Endodermal cell (in vitro differentiated cells): ENCODE results near the gene LRRC49. TPM values are rescaled to one million over a fixed set of nuclear protein-coding genes. Genes with fewer than 3 reads are reported as not detected.
"Not testable (repeated sequence)": the region's sequence is repeated elsewhere in the genome, so short reads cannot be mapped to it uniquely, and the experiment has no call there.

Source experiments
- DNase-seq: peaks from one replicate; pipeline ENCODE4 v3.0.0-alpha.2; 2017
- H3K27ac ChIP-seq: 2 replicates; pipeline ENCODE4 v1.5.1; 2013; ENCODE audit warnings: mild to moderate bottlenecking, low read depth, low read length, moderate library complexity
- H3K27me3 ChIP-seq: 2 replicates; pipeline ENCODE4 v1.6.1; 2013; ENCODE audit warnings: mild to moderate bottlenecking, low read length, moderate library complexity; ENCODE audit not compliant: insufficient read depth, control insufficient read depth, poor library complexity, severe bottlenecking
- H3K36me3 ChIP-seq: 2 replicates; pipeline ENCODE4 v1.7.0; 2013; ENCODE audit warnings: mild to moderate bottlenecking, low read length, moderate library complexity; ENCODE audit not compliant: control insufficient read depth, insufficient read depth
- H3K4me1 ChIP-seq: one replicate; pipeline ENCODE4 v1.7.0; 2013; ENCODE audit warnings: low read length; ENCODE audit not compliant: control insufficient read depth, insufficient read depth
- H3K4me3 ChIP-seq: 2 replicates; pipeline ENCODE4 v1.5.1; 2013; ENCODE audit warnings: mild to moderate bottlenecking, low read length, moderate library complexity
- H3K9ac ChIP-seq: 2 replicates; pipeline ENCODE4 v1.6.1; 2013; ENCODE audit warnings: mild to moderate bottlenecking, low read length, moderate library complexity; ENCODE audit not compliant: poor library complexity, severe bottlenecking; ENCODE audit errors: extremely low read depth
- H3K9me3 ChIP-seq: 2 replicates; pipeline ENCODE4 v1.6.1; 2013; ENCODE audit warnings: mild to moderate bottlenecking, low read length, moderate library complexity; ENCODE audit not compliant: control insufficient read depth
- H3K27ac Mint-ChIP-seq: 2 replicates; pipeline ENCODE4 v1.8.0; 2020; ENCODE audit warnings: mixed read lengths
- H3K27me3 Mint-ChIP-seq: 2 replicates; pipeline ENCODE4 v1.8.0; 2021; ENCODE audit warnings: mild to moderate bottlenecking, mixed read lengths; ENCODE audit not compliant: insufficient read depth
- H3K36me3 Mint-ChIP-seq: 2 replicates; pipeline ENCODE4 v1.8.0; 2020; ENCODE audit warnings: low read depth, mixed read lengths
- H3K4me1 Mint-ChIP-seq: 2 replicates; pipeline ENCODE4 v1.8.0; 2020; ENCODE audit warnings: mixed read lengths
- H3K4me3 Mint-ChIP-seq: 2 replicates; pipeline ENCODE4 v1.8.0; 2020; ENCODE audit warnings: mild to moderate bottlenecking, moderate library complexity, mixed read lengths
- H3K9me3 Mint-ChIP-seq: 2 replicates; pipeline ENCODE4 v1.8.0; 2020; ENCODE audit warnings: mild to moderate bottlenecking, mixed read lengths
- CTCF ChIP-seq: fragments of 200-600 bp; sonication (generic); conservative IDR thresholded peaks from 2 replicates; pipeline ENCODE4 v1.5.0; 2021; ENCODE audit warnings: antibody characterized with exemption, mild to moderate bottlenecking
- WGBS, 2 experiments: methylation state at CpG; one replicate each; pipeline versions ENCODE4 v1.1.5 to v1.1.7; 2013; ENCODE audit warnings: missing lambda C conversion rate in 2 of 2, mixed read lengths in 1 of 2; ENCODE audit not compliant: insufficient coverage in 1 of 2, insufficient read length in 1 of 2; 5-methylcytosine and 5-hydroxymethylcytosine counted together
- total RNA-seq, 2 donors: library from RNA; stranded (reverse); fragmentation: NEBNext Ultra II Directional in 1 of 2; extraction: Animal tissue kit (Norgen Biotek cat#: 25700) in 1 of 2; gene quantifications; 2 replicates in 1 of 2; 3 replicates in 1 of 2; pipeline ENCODE4 v1.2.1, GENCODE V29; 2021

LRRC49 gene
- total RNA-seq, 2 donors from 2014 or later, result 6.6 to 10.7 TPM

- Mint-ChIP-seq H3K4me1 (peaks cover 15% of the 10 kb centered on the region), H3K27me3 (peaks cover 8% of the 10 kb centered on the region), H3K9me3 (no peaks in the 10 kb centered on the region), H3K4me3 (no peak overlapping the region), H3K27ac (no peak overlapping the region), H3K36me3 (peaks cover 6% of the 10 kb centered on the region)
- no peak overlapping the region for H3K27ac ChIP-seq
- H3K27me3 ChIP-seq, result no peaks in the 10 kb centered on the region
- peaks cover 4% of the 10 kb centered on the region for H3K36me3 ChIP-seq
- no peaks in the 10 kb centered on the region for H3K9me3 ChIP-seq
- no peak for DNase-seq
- 86 to 88% methylated on average over 4 to 6 of the region's 7 CpGs for WGBS, 2 experiments
- TF ChIP-seq CTCF, result no peak
- no peak overlapping the region for H3K4me3 ChIP-seq
- H3K9ac ChIP-seq, result no peak overlapping the region
- no peaks in the 10 kb centered on the region for H3K4me1 ChIP-seq
Measured at GRCh38 chr15:70856177-70856883, 36.3 kb upstream of the LRRC49 start.

- peaks cover 15% of the 10 kb centered on the region for H3K4me1 Mint-ChIP-seq
- no peak for DNase-seq
- H3K9me3 Mint-ChIP-seq, result no peaks in the 10 kb centered on the region
- TF ChIP-seq CTCF, result no peak
- Histone ChIP-seq H3K27me3 (no peaks in the 10 kb centered on the region), H3K4me3 (no peak overlapping the region), H3K36me3 (no peaks in the 10 kb centered on the region), H3K27ac (no peak overlapping the region), H3K4me1 (no peaks in the 10 kb centered on the region), H3K9me3 (no peaks in the 10 kb centered on the region), H3K9ac (no peak overlapping the region)
- H3K27me3 Mint-ChIP-seq, result peaks cover 8% of the 10 kb centered on the region
- H3K27ac Mint-ChIP-seq, result no peak overlapping the region
- no peaks in the 10 kb centered on the region for H3K36me3 Mint-ChIP-seq
- H3K4me3 Mint-ChIP-seq, result no peak overlapping the region
- 93 to 97% methylated on average over 5 of the region's 5 CpGs for WGBS, 2 experiments
Measured at GRCh38 chr15:70856884-70857561, 35.6 kb upstream of the LRRC49 start.

- Histone ChIP-seq H3K9ac (no peak overlapping the region), H3K36me3 (no peaks in the 10 kb centered on the region), H3K4me3 (no peak overlapping the region), H3K27me3 (no peaks in the 10 kb centered on the region), H3K4me1 (no peaks in the 10 kb centered on the region), H3K9me3 (no peaks in the 10 kb centered on the region), H3K27ac (no peak overlapping the region)
- 91 to 100% methylated on average over 2 to 3 of the region's 3 CpGs for WGBS, 2 experiments
- no peak for DNase-seq
- Mint-ChIP-seq H3K4me1 (peaks cover 12% of the 10 kb centered on the region), H3K4me3 (no peak overlapping the region), H3K27me3 (peaks cover 8% of the 10 kb centered on the region), H3K9me3 (no peaks in the 10 kb centered on the region), H3K36me3 (no peaks in the 10 kb centered on the region), H3K27ac (no peak overlapping the region)
- TF ChIP-seq CTCF, result no peak
Measured at GRCh38 chr15:70857562-70858285, 34.9 kb upstream of the LRRC49 start.

GRCh38 chr15:70858614-70859321, 33.9 kb upstream of the LRRC49 start:
- WGBS, 2 experiments, result 93 to 96% methylated on average over 4 to 9 of the region's 9 CpGs
- not testable (repeated sequence) for H3K27ac Mint-ChIP-seq, H3K9ac ChIP-seq, H3K27me3 Mint-ChIP-seq, H3K27me3 ChIP-seq, H3K9me3 Mint-ChIP-seq, H3K36me3 Mint-ChIP-seq, H3K36me3 ChIP-seq, H3K27ac ChIP-seq, DNase-seq, H3K4me3 Mint-ChIP-seq, H3K4me1 Mint-ChIP-seq, H3K9me3 ChIP-seq, H3K4me3 ChIP-seq, H3K4me1 ChIP-seq
